ENCODE measurements around the gene MON2. TPM values are rescaled to one million over a fixed set of nuclear protein-coding genes. Genes with fewer than 3 reads are reported as not detected.

The MON2 gene
- total RNA-seq, result 100 to 1,000 TPM in 3 of 5 donors, 10 to 100 TPM in 2; 20.4 to 191 (median 144) TPM
- polyA plus RNA-seq, result 1 to 10 TPM; 3.1 to 9.4 (median 3.2) TPM
- long read RNA-seq, donor 1, partial matches to known transcripts, result 5 of 7 reads
- long read RNA-seq, donor 1, other reads (novel, unspliced or antisense), result 0 of 7 reads
- long read RNA-seq, donor 2, partial matches to known transcripts, result 9 of 11 reads
- long read RNA-seq, donor 2, other reads (novel, unspliced or antisense), result 0 of 11 reads
- long read RNA-seq, donor 3, partial matches to known transcripts, result 0 of 1 reads
- long read RNA-seq, donor 3, other reads (novel, unspliced or antisense), result 0 of 1 reads
- long read RNA-seq, donor 4, result 0 reads
- long read RNA-seq, donor 5, full-length matches to known transcripts, result 2 of 7 reads
- long read RNA-seq, donor 5, partial matches to known transcripts, result 5 of 7 reads
- long read RNA-seq, donor 5, other reads (novel, unspliced or antisense), result 0 of 7 reads
- long read RNA-seq, donor 6, partial matches to known transcripts, result 40 of 42 reads
- long read RNA-seq, donor 6, other reads (novel, unspliced or antisense), result 0 of 42 reads
- long read RNA-seq, donor 7, result 0 reads
- long read RNA-seq, donor 8, full-length matches to known transcripts, result 5 of 5 reads
- long read RNA-seq, donor 8, partial matches to known transcripts, result 0 of 5 reads
- long read RNA-seq, donor 8, other reads (novel, unspliced or antisense), result 0 of 5 reads
- long read RNA-seq, donor 9, result 0 reads
- long read RNA-seq, donor 10, partial matches to known transcripts, result 0 of 1 reads
- long read RNA-seq, donor 10, other reads (novel, unspliced or antisense), result 0 of 1 reads

GRCh38 chr12:62466594-62467491 lies at the start of gene MON2:
TSS of gene MON2 (plus strand) at chr12:62466826. CDS start at chr12:62467208, 382 bp downstream.
- TF ChIP-seq POLR2A (IDR thresholded peaks at IDR 0.05), result peak in 1 of 4 donors; percentile 12
- peak; percentile 86 to 90 (median 88) for TF ChIP-seq POLR2AphosphoS5 (IDR thresholded peaks at IDR 0.05)
- TF ChIP-seq EP300 (IDR thresholded peaks at IDR 0.05), result no peak
- TF ChIP-seq CTCF (IDR thresholded peaks at IDR 0.05), result no peak
- intact Hi-C loops (cut with DNase I; ENCODE audit: low total_unique reads), result no loop called here
- H3K27ac ChIP-seq, result peak within 1 kb of the TSS; percentile 94 to 97 (median 96)
- DNase-seq, result peak; percentile 90 to 97
- peaks cover 0 to 12% (median 6%) of the 10 kb centered on the region in 4 donors for H3K9me3 ChIP-seq
- peaks cover 12 to 46% (median 27%) of the 10 kb centered on the region in 4 donors for H3K4me1 ChIP-seq
- no peaks in the 10 kb centered on the region for H3K27me3 ChIP-seq
- H3K4me3 ChIP-seq, result peak within 1 kb of the TSS; percentile 84 to 90 (median 86)
- 0% methylated on average over 19 to 62 of the region's 62 CpGs for WGBS, 5 donors
- peaks cover 0 to 10% (median 3%) of the 10 kb centered on the region in 4 donors for H3K36me3 ChIP-seq

- no peaks in the 10 kb centered on the region for H3K4me1 ChIP-seq
- intact Hi-C loops (cut with DNase I; ENCODE audit: low total_unique reads), result no loop called here
- WGBS, 5 donors, result 82 to 93% (median 89%) methylated on average over 3 of the region's 3 CpGs
Observed at GRCh38 chr12:62426089-62426488, 40.5 kb upstream of the MON2 start.

GRCh38 chr12:62429457-62429856 lies 37.2 kb upstream of the MON2 start:
- intact Hi-C loops (cut with DNase I; ENCODE audit: low total_unique reads), result no loop called here
- Histone ChIP-seq H3K4me1 (peaks cover 0 to 3% (median under 1%) of the 10 kb centered on the region in 4 donors), H3K27me3 (peaks cover 0 to 21% (median 7%) of the 10 kb centered on the region in 3 donors), H3K27ac (no peak overlapping the region), H3K36me3 (no peaks in the 10 kb centered on the region), H3K9me3 (peaks cover 0 to 22% (median 7%) of the 10 kb centered on the region in 4 donors), H3K4me3 (no peak overlapping the region)
- TF ChIP-seq EP300 (IDR thresholded peaks at IDR 0.05) (no peak), POLR2AphosphoS5 (IDR thresholded peaks at IDR 0.05) (no peak), POLR2A (IDR thresholded peaks at IDR 0.05) (no peak), CTCF (IDR thresholded peaks at IDR 0.05) (no peak)
- DNase-seq, result no peak

More at GRCh38 chr12:62426089-62426488, 40.5 kb upstream of the MON2 start:
- no peak for DNase-seq
- Histone ChIP-seq H3K9me3 (peaks cover 0 to 31% (median 16%) of the 10 kb centered on the region in 4 donors), H3K27me3 (peaks cover 0 to 4% (median 0%) of the 10 kb centered on the region in 3 donors), H3K36me3 (no peaks in the 10 kb centered on the region), H3K4me3 (no peak overlapping the region), H3K27ac (no peak overlapping the region)
- TF ChIP-seq POLR2A (IDR thresholded peaks at IDR 0.05) (no peak), EP300 (IDR thresholded peaks at IDR 0.05) (no peak), POLR2AphosphoS5 (IDR thresholded peaks at IDR 0.05) (no peak), CTCF (IDR thresholded peaks at IDR 0.05) (no peak)

All from stomach (tissue), 19 donors.